ENCODE data around the gene DNLZ.

Gene DNLZ

DNA sequence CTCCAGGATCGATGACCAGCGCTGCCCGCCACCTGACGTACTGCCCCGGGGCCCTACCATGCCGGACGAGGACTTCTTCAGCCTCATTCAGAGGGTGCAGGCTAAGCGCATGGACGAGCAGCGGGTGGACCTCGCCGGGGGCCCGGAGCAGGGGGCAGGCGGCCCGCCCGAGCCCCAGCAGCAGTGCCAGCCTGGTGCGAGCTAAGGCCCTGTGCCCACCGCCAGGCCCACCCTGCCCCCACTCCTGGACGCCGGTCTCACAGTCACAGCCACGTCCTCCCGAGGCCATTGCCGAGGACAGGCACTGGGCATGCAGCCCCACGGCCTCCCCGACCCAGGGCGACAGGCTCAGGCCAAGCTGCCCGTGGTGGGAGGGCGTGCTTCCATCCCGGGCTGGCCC, 5.5 kb downstream of the DNLZ start:
- no peaks in the 10 kb centered on the region for H3K27me3 Mint-ChIP-seq (ENCODE audit: low read depth, poor library complexity)

DNA sequence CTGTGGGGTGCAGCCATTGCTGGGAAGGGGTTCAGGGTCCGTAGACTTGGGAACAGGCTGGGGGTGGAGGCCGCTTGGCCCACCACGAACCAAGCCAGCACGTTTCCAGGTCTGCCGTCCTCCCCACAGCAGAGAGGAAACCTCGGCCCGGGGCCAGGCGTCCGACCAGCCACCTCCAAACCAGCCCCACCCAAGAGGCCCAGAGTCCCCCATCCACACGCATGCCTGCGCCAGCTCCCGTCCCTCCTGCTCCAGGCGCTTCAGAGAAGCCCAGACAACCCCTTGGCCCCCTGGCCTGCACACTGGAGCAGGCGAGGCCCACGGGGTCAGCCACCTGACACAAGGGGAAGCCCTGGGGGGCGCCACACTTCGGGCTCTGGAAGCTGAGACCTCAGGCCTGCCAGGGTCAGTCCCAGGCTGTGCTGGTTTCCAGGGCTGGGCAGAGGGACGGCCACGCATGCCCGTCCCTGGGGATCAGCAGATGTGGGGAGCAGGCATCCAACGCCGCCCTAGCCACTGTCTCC, 6.3 kb downstream of the DNLZ start:
- Mint-ChIP-seq H3K27me3 (ENCODE audit: low read depth, poor library complexity) (no peaks in the 10 kb centered on the region), H3K36me3 (ENCODE audit: low read depth) (no peaks in the 10 kb centered on the region), H3K4me3 (no peak overlapping the region), H3K4me1 (peaks cover 14% of the 10 kb centered on the region), H3K9me3 (no peaks in the 10 kb centered on the region), H3K27ac (no peak overlapping the region)
- TF ChIP-seq, protein P1, sequence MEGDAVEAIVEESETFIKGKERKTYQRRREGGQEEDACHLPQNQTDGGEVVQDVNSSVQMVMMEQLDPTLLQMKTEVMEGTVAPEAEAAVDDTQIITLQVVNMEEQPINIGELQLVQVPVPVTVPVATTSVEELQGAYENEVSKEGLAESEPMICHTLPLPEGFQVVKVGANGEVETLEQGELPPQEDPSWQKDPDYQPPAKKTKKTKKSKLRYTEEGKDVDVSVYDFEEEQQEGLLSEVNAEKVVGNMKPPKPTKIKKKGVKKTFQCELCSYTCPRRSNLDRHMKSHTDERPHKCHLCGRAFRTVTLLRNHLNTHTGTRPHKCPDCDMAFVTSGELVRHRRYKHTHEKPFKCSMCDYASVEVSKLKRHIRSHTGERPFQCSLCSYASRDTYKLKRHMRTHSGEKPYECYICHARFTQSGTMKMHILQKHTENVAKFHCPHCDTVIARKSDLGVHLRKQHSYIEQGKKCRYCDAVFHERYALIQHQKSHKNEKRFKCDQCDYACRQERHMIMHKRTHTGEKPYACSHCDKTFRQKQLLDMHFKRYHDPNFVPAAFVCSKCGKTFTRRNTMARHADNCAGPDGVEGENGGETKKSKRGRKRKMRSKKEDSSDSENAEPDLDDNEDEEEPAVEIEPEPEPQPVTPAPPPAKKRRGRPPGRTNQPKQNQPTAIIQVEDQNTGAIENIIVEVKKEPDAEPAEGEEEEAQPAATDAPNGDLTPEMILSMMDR (IDR thresholded peaks at IDR 0.05), result no peak
- no peak for DNase-seq

More for the DNA sequence above, 5.5 kb downstream of the DNLZ start:
- peaks cover 19% of the 10 kb centered on the region for H3K4me1 Mint-ChIP-seq
- no peak overlapping the region for H3K27ac Mint-ChIP-seq
- TF ChIP-seq, protein P1 (IDR thresholded peaks at IDR 0.05), result no peak
- no peaks in the 10 kb centered on the region for H3K36me3 Mint-ChIP-seq (ENCODE audit: low read depth)
- no peak for DNase-seq
- no peak overlapping the region for H3K4me3 Mint-ChIP-seq
- no peaks in the 10 kb centered on the region for H3K9me3 Mint-ChIP-seq

DNA sequence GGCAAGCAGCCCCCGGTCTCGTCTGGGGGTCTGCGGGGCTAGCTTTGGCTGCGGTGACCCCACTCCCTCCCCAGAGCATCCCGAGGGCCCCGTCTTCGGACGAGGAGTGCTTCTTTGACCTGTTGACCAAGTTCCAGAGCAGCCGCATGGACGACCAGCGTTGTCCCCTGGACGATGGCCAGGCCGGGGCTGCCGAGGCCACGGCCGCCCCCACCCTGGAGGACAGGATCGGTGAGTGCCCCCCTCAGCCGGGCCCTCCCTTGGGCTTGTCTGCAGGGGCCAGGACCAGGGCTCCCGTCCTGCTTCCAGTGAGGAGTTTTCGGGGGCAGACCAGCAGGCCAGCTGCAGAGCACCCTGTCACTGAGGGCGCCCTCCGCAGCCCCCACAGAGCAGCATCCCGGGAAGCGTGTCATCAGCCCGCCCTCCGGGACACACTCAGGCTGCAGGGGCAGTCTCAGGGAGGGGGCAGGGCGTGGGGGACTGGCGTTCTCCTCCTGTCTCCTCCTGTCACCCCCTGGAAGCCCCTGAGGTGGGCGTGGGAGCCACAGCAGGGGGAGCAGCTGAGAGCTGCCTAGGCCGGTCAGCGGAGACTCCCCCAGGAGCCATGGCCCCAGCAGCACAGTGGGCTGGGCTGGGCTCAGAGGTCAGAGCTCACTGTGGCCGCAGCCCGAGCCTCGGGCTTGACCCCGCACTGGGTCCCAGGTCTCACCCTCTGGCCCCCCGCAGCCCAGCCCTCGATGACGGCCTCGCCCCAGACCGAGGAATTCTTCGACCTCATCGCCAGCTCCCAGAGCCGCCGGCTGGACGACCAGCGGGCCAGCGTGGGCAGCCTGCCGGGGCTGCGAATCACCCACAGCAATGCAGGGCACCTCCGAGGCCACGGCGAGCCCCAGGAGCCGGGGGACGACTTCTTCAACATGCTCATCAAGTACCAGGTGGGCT, 7.7 kb downstream of the DNLZ start:
- H3K9me3 Mint-ChIP-seq, result no peaks in the 10 kb centered on the region
- H3K4me3 Mint-ChIP-seq, result no peak overlapping the region
- TF ChIP-seq, protein P1 (IDR thresholded peaks at IDR 0.05), result no peak
- no peaks in the 10 kb centered on the region for H3K27me3 Mint-ChIP-seq (ENCODE audit: low read depth, poor library complexity)
- H3K27ac Mint-ChIP-seq, result peak overlapping the region; percentile 81
- no peaks in the 10 kb centered on the region for H3K36me3 Mint-ChIP-seq (ENCODE audit: low read depth)
- no peak for DNase-seq
- H3K4me1 Mint-ChIP-seq, result peaks cover 12% of the 10 kb centered on the region

DNA sequence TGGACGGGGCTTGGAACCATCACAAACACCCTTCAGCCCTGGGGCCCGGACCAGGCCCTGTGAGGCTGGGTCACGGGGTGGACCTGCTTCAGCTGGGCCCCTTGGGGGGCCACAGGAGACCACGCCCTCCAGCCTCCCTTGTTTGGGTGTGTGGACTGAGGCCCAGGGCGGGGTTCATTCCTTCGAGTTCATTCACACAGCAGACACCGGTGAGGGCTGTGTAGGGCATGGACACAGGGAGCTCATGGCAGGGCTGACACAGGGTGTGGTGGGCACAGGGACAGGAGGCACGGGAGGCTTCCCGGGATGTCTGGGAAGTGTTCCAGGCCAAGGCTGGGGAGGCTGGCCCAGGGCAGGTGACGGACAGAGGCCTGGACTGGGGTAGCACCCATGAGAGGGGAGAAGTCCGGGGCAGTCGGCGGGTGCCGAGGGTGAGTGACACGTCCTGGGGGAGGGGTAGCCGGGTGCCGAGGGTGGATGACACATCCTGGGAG, 8.9 kb downstream of the DNLZ start:
- DNase-seq, result no peak
- peaks cover 9% of the 10 kb centered on the region for H3K4me1 Mint-ChIP-seq
- H3K9me3 Mint-ChIP-seq, result no peaks in the 10 kb centered on the region
- H3K4me3 Mint-ChIP-seq, result no peak overlapping the region
- no peaks in the 10 kb centered on the region for H3K27me3 Mint-ChIP-seq (ENCODE audit: low read depth, poor library complexity)
- H3K27ac Mint-ChIP-seq, result no peak overlapping the region
- H3K36me3 Mint-ChIP-seq (ENCODE audit: low read depth), result no peaks in the 10 kb centered on the region
- TF ChIP-seq, protein P1 (IDR thresholded peaks at IDR 0.05), result no peak

DNA sequence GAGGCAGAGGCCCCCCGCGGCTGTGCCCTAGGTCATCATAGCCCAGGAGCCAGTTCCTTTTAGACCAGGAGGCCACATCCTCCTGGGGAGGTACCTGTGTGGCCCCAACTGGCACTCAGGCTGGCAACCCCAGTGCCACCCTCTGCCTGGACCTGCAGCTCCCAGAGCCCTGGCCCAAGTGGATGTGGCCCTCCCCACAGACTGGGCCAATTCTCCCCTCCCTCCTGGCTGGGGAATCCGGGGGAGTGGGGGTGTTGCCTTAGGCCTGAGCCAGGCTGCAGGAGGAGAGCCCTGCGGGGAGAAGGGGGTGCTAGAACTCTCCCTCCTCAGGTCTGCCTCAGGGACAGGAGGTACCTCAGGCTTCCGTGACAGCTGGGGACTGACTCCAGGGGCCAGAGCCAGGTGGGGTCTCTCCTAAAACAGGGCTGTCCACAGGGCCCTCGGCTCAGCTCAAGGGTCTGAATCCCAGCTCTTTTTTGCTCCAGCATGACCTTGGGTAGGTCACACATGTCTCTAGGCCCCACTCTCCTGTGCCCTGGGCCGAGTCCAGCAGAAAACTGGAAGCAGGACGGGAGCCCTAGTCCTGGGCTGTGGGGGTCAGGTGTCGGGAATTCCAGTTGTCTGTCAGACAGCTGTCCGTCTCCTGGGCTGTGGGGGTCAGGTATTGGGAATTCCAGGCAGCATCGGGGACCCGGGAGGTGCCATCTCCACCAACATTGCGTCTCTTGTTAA, 9.6 kb downstream of the DNLZ start:
- H3K4me3 Mint-ChIP-seq, result no peak overlapping the region
- no peaks in the 10 kb centered on the region for H3K27me3 Mint-ChIP-seq (ENCODE audit: low read depth, poor library complexity)
- peaks cover 9% of the 10 kb centered on the region for H3K4me1 Mint-ChIP-seq
- TF ChIP-seq, protein P1 (IDR thresholded peaks at IDR 0.05), result no peak
- no peak for DNase-seq
- no peaks in the 10 kb centered on the region for H3K9me3 Mint-ChIP-seq
- no peak overlapping the region for H3K27ac Mint-ChIP-seq
- no peaks in the 10 kb centered on the region for H3K36me3 Mint-ChIP-seq (ENCODE audit: low read depth)

All from nephron progenitor cell (in vitro differentiated cells).